Measurements from ENCODE around the gene NFXL1.
A peak's percentile ranks its signal among the peaks of the same experiment; 100 is the strongest.

NFXL1 gene

GRCh38 chr4:47855350-47855749, 59.0 kb downstream of the NFXL1 start:
- H3K4me3 ChIP-seq (ENCODE audit: low read depth, low read length) = no peak overlapping the region
- H3K36me3 ChIP-seq (ENCODE audit: insufficient read depth, low read length) = peaks cover 29% of the 10 kb centered on the region
- no peak overlapping the region for H2AFZ ChIP-seq (ENCODE audit: low read length, unreplicated experiment)
- H3K4me1 ChIP-seq (ENCODE audit: control insufficient read depth, insufficient read depth, low read length, unreplicated experiment) = peaks cover 52% of the 10 kb centered on the region
- H3K79me2 ChIP-seq (ENCODE audit: control insufficient read depth, insufficient read depth, low read length, unreplicated experiment) = peaks cover 5% of the 10 kb centered on the region
- no peaks in the 10 kb centered on the region for H3K27me3 ChIP-seq (ENCODE audit: insufficient read depth, low read length)
- H3K27ac ChIP-seq (ENCODE audit: low read depth, low read length) = no peak overlapping the region

DNA sequence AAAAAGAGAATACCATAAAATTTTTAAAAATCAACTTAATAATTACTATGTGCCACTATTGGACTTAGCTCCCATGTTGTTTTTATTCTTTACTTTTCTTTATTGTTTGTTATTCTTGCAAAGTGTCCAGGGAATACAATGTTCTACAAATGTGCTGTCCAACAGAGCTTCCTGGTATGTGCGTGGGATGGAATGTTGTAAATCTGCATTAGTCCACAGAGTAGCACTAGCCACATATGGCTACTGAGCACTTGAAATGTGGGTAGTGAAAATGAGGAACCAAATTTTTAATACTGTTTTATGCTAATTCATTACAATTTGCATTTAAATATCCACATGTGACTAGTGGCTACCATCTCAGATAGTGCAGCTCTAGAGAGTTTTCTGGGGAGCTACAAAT, 62.2 kb downstream of the NFXL1 start:
- Histone ChIP-seq H3K4me1 (ENCODE audit: control insufficient read depth, insufficient read depth, low read length, unreplicated experiment) (peaks cover 49% of the 10 kb centered on the region), H3K27ac (ENCODE audit: low read depth, low read length) (peak overlapping the region; percentile 95), H3K4me3 (ENCODE audit: low read depth, low read length) (peak overlapping the region; percentile 43), H3K36me3 (ENCODE audit: insufficient read depth, low read length) (peaks cover 38% of the 10 kb centered on the region), H3K27me3 (ENCODE audit: insufficient read depth, low read length) (no peaks in the 10 kb centered on the region), H3K79me2 (ENCODE audit: control insufficient read depth, insufficient read depth, low read length, unreplicated experiment) (peaks cover 4% of the 10 kb centered on the region), H2AFZ (ENCODE audit: low read length, unreplicated experiment) (no peak overlapping the region)

DNA sequence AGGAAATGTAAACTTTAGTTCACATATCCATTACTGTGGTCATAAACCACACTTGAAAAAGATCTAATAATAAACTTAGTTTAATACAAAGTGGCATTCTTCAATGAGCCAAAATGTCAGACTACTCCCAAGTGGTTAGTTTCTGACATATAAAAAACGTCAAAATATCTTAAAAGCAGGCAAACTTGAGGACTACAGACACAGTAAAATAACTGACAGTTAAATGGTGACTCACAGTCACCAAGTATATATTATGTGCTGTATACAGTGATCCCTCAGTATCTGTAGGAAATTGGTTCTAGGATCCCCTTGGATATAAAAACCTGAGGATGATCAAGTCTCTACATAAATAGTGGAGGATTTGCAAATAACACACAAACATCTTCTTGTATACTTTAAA, 64.9 kb downstream of the NFXL1 start:
- Histone ChIP-seq H3K27me3 (ENCODE audit: insufficient read depth, low read length) (no peaks in the 10 kb centered on the region), H3K4me3 (ENCODE audit: low read depth, low read length) (no peak overlapping the region), H3K4me1 (ENCODE audit: control insufficient read depth, insufficient read depth, low read length, unreplicated experiment) (peaks cover 40% of the 10 kb centered on the region), H2AFZ (ENCODE audit: low read length, unreplicated experiment) (no peak overlapping the region), H3K36me3 (ENCODE audit: insufficient read depth, low read length) (peaks cover 36% of the 10 kb centered on the region), H3K27ac (ENCODE audit: low read depth, low read length) (no peak overlapping the region; the same call in 1 of the 2 replicates), H3K79me2 (ENCODE audit: control insufficient read depth, insufficient read depth, low read length, unreplicated experiment) (peaks cover 4% of the 10 kb centered on the region)

- H3K4me3 ChIP-seq (ENCODE audit: low read depth, low read length) = no peak overlapping the region
- peaks cover 24% of the 10 kb centered on the region for H3K36me3 ChIP-seq (ENCODE audit: insufficient read depth, low read length)
- H3K27ac ChIP-seq (ENCODE audit: low read depth, low read length) = no peak overlapping the region
- H3K27me3 ChIP-seq (ENCODE audit: insufficient read depth, low read length) = no peaks in the 10 kb centered on the region
- H3K79me2 ChIP-seq (ENCODE audit: control insufficient read depth, insufficient read depth, low read length, unreplicated experiment) = no peaks in the 10 kb centered on the region
- no peak overlapping the region for H2AFZ ChIP-seq (ENCODE audit: low read length, unreplicated experiment)
- H3K4me1 ChIP-seq (ENCODE audit: control insufficient read depth, insufficient read depth, low read length, unreplicated experiment) = peaks cover 29% of the 10 kb centered on the region
Observed at GRCh38 chr4:47848041-47848440, 66.3 kb downstream of the NFXL1 start.

GRCh38 chr4:47842985-47843384, 71.4 kb downstream of the NFXL1 start:
- Histone ChIP-seq H2AFZ (ENCODE audit: low read length, unreplicated experiment) (no peak overlapping the region), H3K36me3 (ENCODE audit: insufficient read depth, low read length) (peaks cover 7% of the 10 kb centered on the region), H3K4me3 (ENCODE audit: low read depth, low read length) (no peak overlapping the region), H3K27me3 (ENCODE audit: insufficient read depth, low read length) (no peaks in the 10 kb centered on the region), H3K79me2 (ENCODE audit: control insufficient read depth, insufficient read depth, low read length, unreplicated experiment) (no peaks in the 10 kb centered on the region), H3K27ac (ENCODE audit: low read depth, low read length) (peak overlapping the region; percentile 26; the same call in 1 of the 2 replicates), H3K4me1 (ENCODE audit: control insufficient read depth, insufficient read depth, low read length, unreplicated experiment) (peaks cover 27% of the 10 kb centered on the region)

DNA sequence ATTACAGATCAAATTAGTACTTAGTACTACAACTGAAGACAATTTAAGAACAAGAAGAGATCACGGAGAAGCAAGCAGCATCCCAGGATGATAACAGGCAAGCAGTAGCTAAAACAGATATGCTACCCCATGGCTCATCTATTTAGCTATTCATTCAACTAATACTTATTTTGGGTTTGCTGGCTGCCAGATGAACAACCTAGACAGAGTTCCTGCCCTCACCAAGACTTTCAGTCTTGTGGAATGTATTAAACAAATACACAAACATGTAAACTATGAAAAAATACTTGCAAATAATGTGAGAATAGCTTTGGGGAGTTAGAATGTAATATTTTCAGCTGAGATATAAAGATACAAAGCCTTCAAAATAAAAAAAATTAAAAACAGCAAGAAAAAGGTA, 74.1 kb downstream of the NFXL1 start:
- Histone ChIP-seq H3K4me1 (ENCODE audit: control insufficient read depth, insufficient read depth, low read length, unreplicated experiment) (peaks cover 38% of the 10 kb centered on the region), H3K27me3 (ENCODE audit: insufficient read depth, low read length) (no peaks in the 10 kb centered on the region), H3K36me3 (ENCODE audit: insufficient read depth, low read length) (no peaks in the 10 kb centered on the region; the same call in none of the 2 replicates), H3K4me3 (ENCODE audit: low read depth, low read length) (no peak overlapping the region), H3K79me2 (ENCODE audit: control insufficient read depth, insufficient read depth, low read length, unreplicated experiment) (no peaks in the 10 kb centered on the region), H2AFZ (ENCODE audit: low read length, unreplicated experiment) (no peak overlapping the region), H3K27ac (ENCODE audit: low read depth, low read length) (peak overlapping the region; percentile 79)

- peak overlapping the region; percentile 31 for H2AFZ ChIP-seq (ENCODE audit: low read length, unreplicated experiment)
- H3K4me3 ChIP-seq (ENCODE audit: low read depth, low read length) = no peak overlapping the region
- H3K79me2 ChIP-seq (ENCODE audit: control insufficient read depth, insufficient read depth, low read length, unreplicated experiment) = no peaks in the 10 kb centered on the region
- no peaks in the 10 kb centered on the region for H3K27me3 ChIP-seq (ENCODE audit: insufficient read depth, low read length)
- H3K4me1 ChIP-seq (ENCODE audit: control insufficient read depth, insufficient read depth, low read length, unreplicated experiment) = peaks cover 38% of the 10 kb centered on the region
- H3K36me3 ChIP-seq (ENCODE audit: insufficient read depth, low read length) = no peaks in the 10 kb centered on the region; the same call in none of the 2 replicates
- peak overlapping the region; percentile 79 for H3K27ac ChIP-seq (ENCODE audit: low read depth, low read length)
Observed at GRCh38 chr4:47839259-47839658, 75.1 kb downstream of the NFXL1 start.

GRCh38 chr4:47838445-47838844, 75.9 kb downstream of the NFXL1 start:
- Histone ChIP-seq H2AFZ (ENCODE audit: low read length, unreplicated experiment) (no peak overlapping the region), H3K27me3 (ENCODE audit: insufficient read depth, low read length) (no peaks in the 10 kb centered on the region), H3K4me3 (ENCODE audit: low read depth, low read length) (no peak overlapping the region), H3K36me3 (ENCODE audit: insufficient read depth, low read length) (no peaks in the 10 kb centered on the region; the same call in 1 of the 2 replicates), H3K27ac (ENCODE audit: low read depth, low read length) (peak overlapping the region; percentile 79), H3K79me2 (ENCODE audit: control insufficient read depth, insufficient read depth, low read length, unreplicated experiment) (no peaks in the 10 kb centered on the region), H3K4me1 (ENCODE audit: control insufficient read depth, insufficient read depth, low read length, unreplicated experiment) (peaks cover 38% of the 10 kb centered on the region)

GRCh38 chr4:47837908-47838294, 76.5 kb downstream of the NFXL1 start, which contains the start of gene CORIN:
Gene CORIN (minus strand): TSS chr4:47838067. CDS start chr4:47837949, 118 bp downstream.
- H3K27ac ChIP-seq (ENCODE audit: low read depth, low read length) = peak within 1 kb of the TSS; percentile 79
- peak within 1 kb of the TSS; percentile 71 for H2AFZ ChIP-seq (ENCODE audit: low read length, unreplicated experiment)
- H3K36me3 ChIP-seq (ENCODE audit: insufficient read depth, low read length) = no peaks in the 10 kb centered on the region; the same call in 1 of the 2 replicates

DNA sequence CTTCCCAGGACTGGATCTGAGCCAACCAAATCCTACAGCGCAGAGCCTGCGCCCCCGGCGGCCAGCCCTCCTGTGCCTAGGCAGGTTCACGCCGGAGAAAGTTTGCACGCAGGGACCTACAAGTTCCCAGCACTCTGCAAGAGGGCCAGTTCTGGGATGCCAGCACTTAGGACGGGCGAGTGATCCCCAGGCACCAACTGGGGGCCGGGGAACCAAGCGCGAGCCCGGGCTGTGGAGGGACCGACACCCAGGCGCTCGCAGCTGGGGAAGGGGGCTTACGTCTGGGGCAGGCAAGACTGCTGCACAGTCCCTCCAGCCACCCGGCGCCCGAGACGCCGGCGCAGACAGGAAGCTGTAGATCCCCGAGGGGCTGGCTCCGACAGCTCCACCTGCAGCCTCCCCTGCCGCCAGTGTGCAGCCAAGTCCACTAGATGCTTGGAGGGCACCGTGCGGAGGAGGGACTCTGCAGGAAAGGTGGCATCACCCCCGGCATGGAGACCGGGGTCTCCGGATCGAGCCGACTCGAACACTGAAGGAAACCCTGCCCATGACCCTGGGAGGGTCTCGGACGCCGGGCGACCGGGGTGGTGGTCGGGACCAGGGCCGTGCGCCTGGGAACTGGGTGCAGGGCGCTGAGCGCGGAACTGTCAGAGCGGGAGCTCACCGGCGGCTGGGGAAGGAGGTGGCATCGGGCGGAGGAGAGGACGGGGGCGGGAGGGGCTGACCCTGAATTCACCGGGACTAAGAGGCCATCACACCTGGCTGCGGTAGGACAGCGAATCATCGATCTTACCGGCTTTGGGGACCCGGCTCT, 77.1 kb downstream of the NFXL1 start:
- Histone ChIP-seq H2AFZ (ENCODE audit: low read length, unreplicated experiment) (peak overlapping the region; percentile 71), H3K27me3 (ENCODE audit: insufficient read depth, low read length) (no peaks in the 10 kb centered on the region), H3K36me3 (ENCODE audit: insufficient read depth, low read length) (no peaks in the 10 kb centered on the region; the same call in 1 of the 2 replicates), H3K27ac (ENCODE audit: low read depth, low read length) (no peak overlapping the region), H3K4me1 (ENCODE audit: control insufficient read depth, insufficient read depth, low read length, unreplicated experiment) (peaks cover 38% of the 10 kb centered on the region), H3K4me3 (ENCODE audit: low read depth, low read length) (peak overlapping the region; percentile 81), H3K79me2 (ENCODE audit: control insufficient read depth, insufficient read depth, low read length, unreplicated experiment) (no peaks in the 10 kb centered on the region)

More at GRCh38 chr4:47837908-47838294, 76.5 kb downstream of the NFXL1 start, which contains the start of gene CORIN:
- Histone ChIP-seq H3K79me2 (ENCODE audit: control insufficient read depth, insufficient read depth, low read length, unreplicated experiment) (no peaks in the 10 kb centered on the region), H3K4me1 (ENCODE audit: control insufficient read depth, insufficient read depth, low read length, unreplicated experiment) (peaks cover 38% of the 10 kb centered on the region), H3K4me3 (ENCODE audit: low read depth, low read length) (peak within 1 kb of the TSS; percentile 81), H3K27me3 (ENCODE audit: insufficient read depth, low read length) (no peaks in the 10 kb centered on the region)

DNA sequence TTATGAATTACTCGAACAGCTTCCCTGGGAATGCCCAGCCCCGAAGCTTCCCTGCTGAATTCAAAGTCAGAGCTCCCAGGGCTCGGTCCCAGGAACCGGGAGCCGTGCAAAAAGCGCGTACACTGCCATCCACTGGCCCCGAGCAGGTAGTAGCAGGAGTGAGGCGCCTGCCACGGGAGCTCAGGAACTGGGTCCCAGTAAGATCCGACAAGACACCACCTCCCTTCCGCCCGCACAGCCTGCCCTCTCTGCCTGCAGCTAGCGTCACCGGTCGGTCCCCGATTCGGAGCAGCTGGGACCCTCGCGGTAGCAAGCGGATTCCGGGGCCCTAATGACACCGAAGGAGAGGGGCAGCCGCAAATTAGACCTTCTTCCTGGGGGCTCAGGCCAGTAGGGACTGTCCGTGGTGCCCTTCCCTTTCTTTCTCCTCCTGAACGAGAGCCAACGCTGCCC, 77.7 kb downstream of the NFXL1 start:
- Histone ChIP-seq H2AFZ (ENCODE audit: low read length, unreplicated experiment) (peak overlapping the region; percentile 71), H3K27me3 (ENCODE audit: insufficient read depth, low read length) (no peaks in the 10 kb centered on the region), H3K4me3 (ENCODE audit: low read depth, low read length) (peak overlapping the region; percentile 81), H3K4me1 (ENCODE audit: control insufficient read depth, insufficient read depth, low read length, unreplicated experiment) (peaks cover 38% of the 10 kb centered on the region), H3K79me2 (ENCODE audit: control insufficient read depth, insufficient read depth, low read length, unreplicated experiment) (no peaks in the 10 kb centered on the region), H3K36me3 (ENCODE audit: insufficient read depth, low read length) (no peaks in the 10 kb centered on the region; the same call in 1 of the 2 replicates), H3K27ac (ENCODE audit: low read depth, low read length) (no peak overlapping the region)

Data from ACC112 (cell line).